Measurements from ENCODE around the gene MTARC1.

The MTARC1 gene

GRCh38 chr1:220827445-220828178 is 40.9 kb downstream of the MTARC1 start:
- TF ChIP-seq L3MBTL2 (conservative IDR thresholded peaks at IDR 0.05) (no peak), HDGF (IDR thresholded peaks at IDR 0.05; ENCODE audit: borderline replicate concordance) (no peak), PKNOX1 (IDR thresholded peaks at IDR 0.05) (no peak), BHLHE40 (IDR thresholded peaks at IDR 0.05; ENCODE audit: borderline replicate concordance) (no peak), TARDBP (IDR thresholded peaks at IDR 0.05) (no peak)
- DNase-seq (ENCODE audit: extremely low spot score), result no peak
- POLR2A ChIA-PET, result no interaction called here
- CTCF ChIA-PET, result no interaction called here

GRCh38 chr1:220828179-220828490 is 41.4 kb downstream of the MTARC1 start:
- DNase-seq (ENCODE audit: extremely low spot score), result no peak
- no peak for TF ChIP-seq L3MBTL2 (conservative IDR thresholded peaks at IDR 0.05)
- TF ChIP-seq FOXM1 (IDR thresholded peaks at IDR 0.05; ENCODE audit: borderline replicate concordance), result no peak
- no peak for TF ChIP-seq TARDBP (IDR thresholded peaks at IDR 0.05)
- no peak for TF ChIP-seq NFRKB (IDR thresholded peaks at IDR 0.05)
- TF ChIP-seq SP1 (IDR thresholded peaks at IDR 0.05), result no peak
- no peak for TF ChIP-seq FOXA1 (IDR thresholded peaks at IDR 0.05)
- ChIA-PET POLR2A (no interaction called here), CTCF (no interaction called here)

- ChIA-PET CTCF (no interaction called here), POLR2A (no interaction called here)
- DNase-seq (ENCODE audit: extremely low spot score), result no peak
- no peak for TF ChIP-seq FOXM1 (IDR thresholded peaks at IDR 0.05; ENCODE audit: borderline replicate concordance)
- TF ChIP-seq HDGF (IDR thresholded peaks at IDR 0.05; ENCODE audit: borderline replicate concordance), result no peak
- TF ChIP-seq NFRKB (IDR thresholded peaks at IDR 0.05), result no peak
- TF ChIP-seq SP1 (IDR thresholded peaks at IDR 0.05), result no peak
- TF ChIP-seq CTBP1 (IDR thresholded peaks at IDR 0.05; ENCODE audit: borderline replicate concordance), result no peak
- TF ChIP-seq LEF1 (IDR thresholded peaks at IDR 0.05; ENCODE audit: borderline replicate concordance), result no peak
- no peak for TF ChIP-seq L3MBTL2 (conservative IDR thresholded peaks at IDR 0.05)
- no peak for TF ChIP-seq ELF4 (IDR thresholded peaks at IDR 0.05)
- no peak for TF ChIP-seq BHLHE40 (IDR thresholded peaks at IDR 0.05; ENCODE audit: borderline replicate concordance)
- TF ChIP-seq ZNF384 (IDR thresholded peaks at IDR 0.05), result no peak
- TF ChIP-seq PKNOX1 (IDR thresholded peaks at IDR 0.05), result no peak
- no peak for TF ChIP-seq SUZ12 (IDR thresholded peaks at IDR 0.05)
- no peak for TF ChIP-seq TARDBP (IDR thresholded peaks at IDR 0.05)
- no peak for TF ChIP-seq FOXK2 (IDR thresholded peaks at IDR 0.05)
- TF ChIP-seq ARNT (IDR thresholded peaks at IDR 0.05), result no peak
- no peak for TF ChIP-seq FOXA1 (IDR thresholded peaks at IDR 0.05)
Observed at GRCh38 chr1:220828950-220829586, 42.4 kb downstream of the MTARC1 start.

GRCh38 chr1:220833436-220833835 is 46.7 kb downstream of the MTARC1 start:
- DNase-seq (ENCODE audit: extremely low spot score), result no peak
- ChIA-PET POLR2A (no interaction called here), CTCF (no interaction called here)
- no peak for TF ChIP-seq CTBP1 (IDR thresholded peaks at IDR 0.05; ENCODE audit: borderline replicate concordance)
- TF ChIP-seq SUZ12 (IDR thresholded peaks at IDR 0.05), result no peak
- TF ChIP-seq NFRKB (IDR thresholded peaks at IDR 0.05), result no peak
- TF ChIP-seq SP1 (IDR thresholded peaks at IDR 0.05), result no peak
- no peak for TF ChIP-seq PKNOX1 (IDR thresholded peaks at IDR 0.05)
- no peak for TF ChIP-seq ARNT (IDR thresholded peaks at IDR 0.05)
- no peak for TF ChIP-seq FOXA1 (IDR thresholded peaks at IDR 0.05)
- no peak for TF ChIP-seq HDGF (IDR thresholded peaks at IDR 0.05; ENCODE audit: borderline replicate concordance)
- TF ChIP-seq FOXM1 (IDR thresholded peaks at IDR 0.05; ENCODE audit: borderline replicate concordance), result no peak
- TF ChIP-seq FOXK2 (IDR thresholded peaks at IDR 0.05), result no peak
- no peak for TF ChIP-seq TARDBP (IDR thresholded peaks at IDR 0.05)
- TF ChIP-seq ZNF384 (IDR thresholded peaks at IDR 0.05), result no peak

- ChIA-PET POLR2A (no interaction called here), CTCF (no interaction called here)
- TF ChIP-seq FOXK2 (IDR thresholded peaks at IDR 0.05) (no peak), FOXA1 (IDR thresholded peaks at IDR 0.05) (no peak), TARDBP (IDR thresholded peaks at IDR 0.05) (no peak), SP1 (IDR thresholded peaks at IDR 0.05) (no peak), ARNT (IDR thresholded peaks at IDR 0.05) (no peak), LEF1 (IDR thresholded peaks at IDR 0.05; ENCODE audit: borderline replicate concordance) (no peak), PKNOX1 (IDR thresholded peaks at IDR 0.05) (no peak), HDGF (IDR thresholded peaks at IDR 0.05; ENCODE audit: borderline replicate concordance) (no peak), CTBP1 (IDR thresholded peaks at IDR 0.05; ENCODE audit: borderline replicate concordance) (no peak), SUZ12 (IDR thresholded peaks at IDR 0.05) (no peak), ELF4 (IDR thresholded peaks at IDR 0.05) (no peak), L3MBTL2 (conservative IDR thresholded peaks at IDR 0.05) (no peak), BHLHE40 (IDR thresholded peaks at IDR 0.05; ENCODE audit: borderline replicate concordance) (no peak), ZNF384 (IDR thresholded peaks at IDR 0.05) (no peak), FOXM1 (IDR thresholded peaks at IDR 0.05; ENCODE audit: borderline replicate concordance) (no peak), NFRKB (IDR thresholded peaks at IDR 0.05) (no peak)
- DNase-seq (ENCODE audit: extremely low spot score), result no peak
Observed at GRCh38 chr1:220834155-220834870, 47.6 kb downstream of the MTARC1 start.

All from HEK293T (cell line).